HCT116 (cell line): Measurements from ENCODE around the gene FXYD2. TPM values are rescaled to one million over a fixed set of nuclear protein-coding genes. Genes with fewer than 3 reads are reported as not detected.

Experiments used
- ATAC-seq: fragments of 200-7000 bp; cut with Tn5 transposase; 2 replicates; pipeline ENCODE4 v1.9.1; 2020; ENCODE audit warnings: mild to moderate bottlenecking, moderate library complexity
- BruUV-seq: library from RNA; stranded (reverse); fragments of 400-500 nt; replicated peaks from 2 replicates; lab custom pipeline; 2021; lab: Mats Ljungman, UMichigan
- CTCF ChIA-PET: fragments of 300-600 bp; sonication (Branson Sonifier 250); formaldehyde crosslinking; loops from one replicate; lab custom pipeline; 2021; ENCODE audit warnings: antibody characterized with exemption; lab: Charles Lee
- POLR2A ChIA-PET: fragments of 300-600, 350-600 bp; sonication (Branson Sonifier 250); formaldehyde crosslinking; loops from one replicate; lab custom pipeline; 2021; ENCODE audit warnings: antibody characterized with exemption; lab: Charles Lee
- RAD21 ChIA-PET, 2 experiments: fragments of 300-600 bp; sonication (Branson Sonifier 250); formaldehyde crosslinking; loops; one replicate each; lab custom pipeline; 2023; ENCODE audit warnings: low total read pairs in 2 of 2; ENCODE audit not compliant: uncharacterized antibody in 2 of 2, unreplicated experiment in 2 of 2, low non-redundant PET in 1 of 2; lab: Charles Lee
- DNase-seq: peaks from one replicate; pipeline ENCODE4 v3.0.0-alpha.2; 2010; ENCODE audit warnings: low read depth, low spot score
- H2AFZ ChIP-seq: fragments of 200-600 bp; shearing (Covaris generic), sonication (generic); 2 replicates; pipeline ENCODE4 v1.6.1; 2017; ENCODE audit warnings: low read depth, mixed run types, mixed read lengths, antibody characterized with exemption, low read length; ENCODE audit not compliant: poor library complexity, severe bottlenecking
- H3K27ac ChIP-seq: 2 replicates; pipeline ENCODE4 v1.5.1; 2012; ENCODE audit warnings: low read depth, low read length
- H3K27me3 ChIP-seq: fragments of 200-600 bp; sonication (generic); 2 replicates; pipeline ENCODE4 v1.6.1; 2016; ENCODE audit warnings: mixed run types, low read length, mixed read lengths; ENCODE audit not compliant: insufficient read depth
- H3K36me3 ChIP-seq, 2 experiments: fragments of 200-500 bp in 1 of 2; fragments of 200-600 bp in 1 of 2; sonication (Bioruptor generic) in 1 of 2; sonication (generic) in 1 of 2; 2 replicates each; pipeline versions ENCODE4 v1.5.1 to v1.6.1; 2014 to 2016; ENCODE audit warnings: low read length in 2 of 2, inconsistent platforms in 1 of 2, mixed read lengths in 1 of 2, mixed run types in 1 of 2; ENCODE audit not compliant: insufficient read depth in 2 of 2, control insufficient read depth in 1 of 2
- H3K4me1 ChIP-seq, 2 experiments: fragments of 200-600 bp in 1 of 2; sonication (generic) in 1 of 2; 2 replicates each; pipeline versions ENCODE4 v1.5.1 to v1.6.1; 2012 to 2017; ENCODE audit warnings: low read length in 2 of 2, inconsistent platforms in 1 of 2, mild to moderate bottlenecking in 1 of 2, mixed read lengths in 1 of 2, mixed run types in 1 of 2, moderate library complexity in 1 of 2; ENCODE audit not compliant: insufficient read depth in 2 of 2, control insufficient read depth in 1 of 2
- H3K4me2 ChIP-seq: fragments of 200-600 bp; sonication (generic); 2 replicates; pipeline ENCODE4 v1.6.1; 2017; ENCODE audit warnings: mixed run types, low read length, mixed read lengths
- H3K4me3 ChIP-seq, 2 experiments: fragments of 200-600 bp in 1 of 2; sonication (generic) in 1 of 2; replicated peaks in 1 of 2; 2 replicates each; pipeline ENCODE4 v1.5.1; 2011 to 2016; ENCODE audit warnings: low read length in 2 of 2, control low read depth in 1 of 2, low read depth in 1 of 2, mild to moderate bottlenecking in 1 of 2, mixed read lengths in 1 of 2, mixed run types in 1 of 2
- H3K79me2 ChIP-seq: fragments of 200-600 bp; sonication (generic); 2 replicates; pipeline ENCODE4 v1.6.1; 2017; ENCODE audit warnings: mild to moderate bottlenecking, mixed run types, low read length, moderate library complexity, mixed read lengths; ENCODE audit not compliant: insufficient read depth
- H3K9ac ChIP-seq: fragments of 200-600 bp; sonication (generic); 2 replicates; pipeline ENCODE4 v1.6.1; 2016; ENCODE audit warnings: low read length, mixed read lengths
- H3K9me2 ChIP-seq: fragments of 200-600 bp; sonication (generic), shearing (Covaris generic); 2 replicates; pipeline ENCODE4 v1.6.1; 2017; ENCODE audit warnings: mixed run types, mild to moderate bottlenecking, moderate library complexity; ENCODE audit not compliant: insufficient read depth
- H3K9me3 ChIP-seq, 2 experiments: fragments of 200-500 bp in 1 of 2; fragments of 200-600 bp in 1 of 2; sonication (Bioruptor generic) in 1 of 2; sonication (generic) in 1 of 2; 2 replicates each; pipeline ENCODE4 v1.6.1; 2014 to 2017; ENCODE audit warnings: low read length in 2 of 2, mixed read lengths in 2 of 2, inconsistent platforms in 1 of 2, low read depth in 1 of 2, mild to moderate bottlenecking in 1 of 2, mixed run types in 1 of 2, moderate library complexity in 1 of 2; ENCODE audit not compliant: control insufficient read depth in 1 of 2, insufficient read depth in 1 of 2
- H4K20me1 ChIP-seq: fragments of 200-600 bp; sonication (generic), shearing (Covaris generic); 2 replicates; pipeline ENCODE4 v1.6.1; 2017; ENCODE audit warnings: mixed run types, mild to moderate bottlenecking, moderate library complexity; ENCODE audit not compliant: insufficient read depth
- CBX3 ChIP-seq: IDR thresholded peaks from 2 replicates; pipeline ENCODE4 v1.6.1; 2012; ENCODE audit warnings: low read depth
- CEBPB ChIP-seq: IDR thresholded peaks from 2 replicates; pipeline ENCODE4 v1.6.1; 2012; ENCODE audit warnings: low read depth
- EZH2phosphoT487 ChIP-seq: fragments of 200-600 bp; IDR thresholded peaks from 2 replicates; pipeline ENCODE4 v1.6.1; 2018; ENCODE audit warnings: antibody characterized with exemption, borderline replicate concordance
- FOSL1 ChIP-seq: IDR thresholded peaks from 2 replicates; pipeline ENCODE4 v1.6.1; 2012; ENCODE audit warnings: low read depth
- JUND ChIP-seq: IDR thresholded peaks from 2 replicates; pipeline ENCODE4 v1.6.1; 2012
- POLR2A ChIP-seq: IDR thresholded peaks from 2 replicates; pipeline ENCODE4 v1.7.0; 2011; ENCODE audit warnings: borderline replicate concordance; ENCODE audit not compliant: insufficient read depth, insufficient read length; ENCODE audit errors: extremely low read depth
- SIN3A ChIP-seq: IDR thresholded peaks from 2 replicates; pipeline ENCODE4 v1.6.1; 2012; ENCODE audit warnings: low read depth
- SP1 ChIP-seq: IDR thresholded peaks from 2 replicates; pipeline ENCODE4 v1.6.1; 2012; ENCODE audit warnings: low read depth
- ZFX ChIP-seq: fragments of 450-650 bp; IDR thresholded peaks from 2 replicates; pipeline ENCODE4 v1.6.1; 2017
- ZNF274 ChIP-seq: fragments of 200-500 bp; sonication (Bioruptor generic); IDR thresholded peaks from 2 replicates; pipeline ENCODE4 v1.6.1; 2014; ENCODE audit warnings: mild to moderate bottlenecking, low read depth, low read length, inconsistent platforms
- intact Hi-C: fragments of 100-400 bp; cut with micrococcal nuclease; formaldehyde crosslinking; loops from 2 replicates; pipeline ENCODE4 v1.10.0; 2022
- total RNA-seq: library from RNA; stranded (reverse); gene quantifications from one replicate; pipeline ENCODE4 v1.2.1, GENCODE V29; 2021; ENCODE audit not compliant: unreplicated experiment
- TF ChIP-seq, protein P1 (sequence below): IDR thresholded peaks from 2 replicates; pipeline ENCODE4 v1.6.1; 2012; ENCODE audit warnings: low read depth

The FXYD2 gene
- total RNA-seq, 1 experiment from 2014 or later, result 0.52 TPM

DNA sequence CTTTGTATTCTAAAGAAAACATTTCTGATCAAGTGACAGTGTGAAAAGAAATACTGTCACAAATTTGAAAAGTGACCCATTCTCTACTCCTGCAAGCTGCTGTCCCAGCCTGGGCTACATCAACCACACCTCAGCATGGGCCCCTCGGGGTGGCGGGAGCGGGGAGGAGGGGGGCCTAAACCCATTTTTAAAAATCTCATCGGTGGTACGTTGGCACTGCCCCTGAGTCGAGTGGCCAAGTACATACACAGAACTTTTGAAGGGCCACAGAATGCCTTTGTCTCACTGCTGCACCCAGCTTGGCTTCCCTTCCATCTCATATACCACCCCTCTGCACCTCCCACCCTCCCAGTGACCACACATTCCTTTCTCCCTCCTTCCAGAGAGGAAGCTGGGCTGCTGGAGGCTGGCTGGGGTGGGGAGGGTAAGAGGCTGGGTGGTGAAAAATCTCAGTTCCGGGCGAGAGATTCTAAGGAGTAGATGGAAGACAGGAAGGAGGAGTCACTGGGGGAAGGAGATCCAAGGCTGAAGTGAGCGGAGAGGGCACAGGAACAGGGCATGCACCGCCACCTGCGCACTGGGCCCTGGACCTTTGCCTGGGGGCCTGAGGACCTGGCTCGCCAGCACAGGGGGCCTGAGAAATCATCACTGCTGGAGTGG lies 30.8 kb upstream of the FXYD2 start (continued):
- TF ChIP-seq POLR2A (no peak), CEBPB (no peak), ZNF274 (no peak), JUND (no peak), FOSL1 (no peak)

DNA sequence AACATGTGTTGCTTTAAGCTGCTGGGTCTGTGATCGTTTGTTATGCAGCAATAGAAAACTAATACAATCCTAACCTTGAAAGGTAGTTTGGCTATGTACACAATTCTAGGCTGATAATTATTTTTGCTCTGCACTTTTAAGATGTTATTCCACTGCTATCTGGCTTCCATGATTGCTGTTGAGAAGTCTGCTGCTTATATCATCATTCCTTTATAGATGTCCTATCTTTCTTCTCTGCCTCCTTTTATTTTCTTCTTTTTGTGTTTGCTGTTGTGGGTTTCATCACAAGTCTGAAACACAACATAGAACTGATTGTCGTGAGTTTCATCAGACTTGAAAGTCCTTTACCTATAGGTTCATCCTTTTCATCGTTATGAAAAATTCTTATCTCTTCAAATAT lies 27.8 kb upstream of the FXYD2 start:
- TF ChIP-seq, protein P1, sequence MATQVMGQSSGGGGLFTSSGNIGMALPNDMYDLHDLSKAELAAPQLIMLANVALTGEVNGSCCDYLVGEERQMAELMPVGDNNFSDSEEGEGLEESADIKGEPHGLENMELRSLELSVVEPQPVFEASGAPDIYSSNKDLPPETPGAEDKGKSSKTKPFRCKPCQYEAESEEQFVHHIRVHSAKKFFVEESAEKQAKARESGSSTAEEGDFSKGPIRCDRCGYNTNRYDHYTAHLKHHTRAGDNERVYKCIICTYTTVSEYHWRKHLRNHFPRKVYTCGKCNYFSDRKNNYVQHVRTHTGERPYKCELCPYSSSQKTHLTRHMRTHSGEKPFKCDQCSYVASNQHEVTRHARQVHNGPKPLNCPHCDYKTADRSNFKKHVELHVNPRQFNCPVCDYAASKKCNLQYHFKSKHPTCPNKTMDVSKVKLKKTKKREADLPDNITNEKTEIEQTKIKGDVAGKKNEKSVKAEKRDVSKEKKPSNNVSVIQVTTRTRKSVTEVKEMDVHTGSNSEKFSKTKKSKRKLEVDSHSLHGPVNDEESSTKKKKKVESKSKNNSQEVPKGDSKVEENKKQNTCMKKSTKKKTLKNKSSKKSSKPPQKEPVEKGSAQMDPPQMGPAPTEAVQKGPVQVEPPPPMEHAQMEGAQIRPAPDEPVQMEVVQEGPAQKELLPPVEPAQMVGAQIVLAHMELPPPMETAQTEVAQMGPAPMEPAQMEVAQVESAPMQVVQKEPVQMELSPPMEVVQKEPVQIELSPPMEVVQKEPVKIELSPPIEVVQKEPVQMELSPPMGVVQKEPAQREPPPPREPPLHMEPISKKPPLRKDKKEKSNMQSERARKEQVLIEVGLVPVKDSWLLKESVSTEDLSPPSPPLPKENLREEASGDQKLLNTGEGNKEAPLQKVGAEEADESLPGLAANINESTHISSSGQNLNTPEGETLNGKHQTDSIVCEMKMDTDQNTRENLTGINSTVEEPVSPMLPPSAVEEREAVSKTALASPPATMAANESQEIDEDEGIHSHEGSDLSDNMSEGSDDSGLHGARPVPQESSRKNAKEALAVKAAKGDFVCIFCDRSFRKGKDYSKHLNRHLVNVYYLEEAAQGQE, result no peak
- TF ChIP-seq ZFX, result no peak
- TF ChIP-seq EZH2phosphoT487, result no peak
- TF ChIP-seq CBX3, result 0 out of 2 replicates have a peak, but pooled peaks have one; percentile 42
- TF ChIP-seq SIN3A, result no peak
- no peak for TF ChIP-seq SP1
- TF ChIP-seq JUND, result no peak
- CTCF ChIA-PET, result no interaction called here

More for the DNA sequence above, 27.8 kb upstream of the FXYD2 start:
- H3K4me2 ChIP-seq, result no peak overlapping the region
- H3K9me2 ChIP-seq, result no peaks in the 10 kb centered on the region
- intact Hi-C loops, result no loop called here
- H3K27ac ChIP-seq, result no peak overlapping the region
- no peaks in the 10 kb centered on the region for H3K4me1 ChIP-seq
- no peak overlapping the region for H3K9ac ChIP-seq
- H4K20me1 ChIP-seq, result no peaks in the 10 kb centered on the region
- no peaks in the 10 kb centered on the region for H3K36me3 ChIP-seq
- H3K79me2 ChIP-seq, result no peaks in the 10 kb centered on the region
- peaks cover 0 to 13% of the 10 kb centered on the region in 2 experiments; a peak in 1 of 4 replicates for H3K9me3 ChIP-seq
- ChIA-PET POLR2A (no interaction called here), RAD21 (no interaction called here)
- no peaks in the 10 kb centered on the region for H3K27me3 ChIP-seq
- ATAC-seq, result no peak
- no peak for DNase-seq
- no peak overlapping the region for H3K4me3 ChIP-seq
- H2AFZ ChIP-seq, result no peak overlapping the region
- BruUV-seq, result no TSS peak
